Measurements from ENCODE around the gene SLC39A1. TPM values are rescaled to one million over a fixed set of nuclear protein-coding genes. Genes with fewer than 3 reads are reported as not detected.

The SLC39A1 gene
- total and polyA plus RNA-seq, 9 of the 15 experiments (the other 6 are each of a cell fraction or from before 2014, with no cell fraction given): 9.9 to 81.1 (median 62.7) TPM

DNA sequence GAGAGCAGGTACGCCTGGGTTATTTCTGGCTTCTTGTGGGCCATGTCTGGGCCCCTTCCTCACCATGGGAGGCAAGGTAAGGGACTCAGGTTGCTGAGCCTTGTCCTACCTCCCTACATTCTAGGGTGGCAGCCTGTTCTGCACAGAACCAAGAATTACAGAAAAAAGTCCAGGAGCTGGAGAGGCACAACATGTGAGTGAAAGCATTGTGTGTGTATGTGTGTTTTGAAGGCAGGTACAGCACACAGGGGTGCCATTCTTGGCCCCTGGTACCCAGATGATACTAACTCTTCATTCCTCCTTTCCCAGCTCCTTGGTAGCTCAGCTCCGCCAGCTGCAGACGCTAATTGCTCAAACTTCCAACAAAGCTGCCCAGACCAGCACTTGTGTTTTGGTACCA lies 9.7 kb upstream of the SLC39A1 start:
- Histone ChIP-seq H4K20me1 (replicated peaks; ENCODE audit: control insufficient read depth, insufficient read depth, low read length) (no peaks in the 10 kb centered on the region), H2AFZ (ENCODE audit: low read depth, low read length) (no peak overlapping the region), H3K79me2 (ENCODE audit: control insufficient read depth, insufficient read depth, low read length) (peaks cover 32% of the 10 kb centered on the region), H3K4me3 (no peak overlapping the region), H3K9me1 (ENCODE audit: control insufficient read depth, insufficient read depth, low read length) (no peaks in the 10 kb centered on the region), H3K9me3 (replicated peaks; ENCODE audit: control insufficient read depth, insufficient read depth, low read depth, low read length) (no peaks in the 10 kb centered on the region), H3K27me3 (ENCODE audit: control insufficient read depth in 2 of 2, insufficient read depth in 2 of 2, low read length in 2 of 2) (no peaks in the 10 kb centered on the region), H3K4me2 (ENCODE audit: insufficient read depth, low read length) (no peak overlapping the region), H3K36me3 (ENCODE audit: control insufficient read depth, insufficient read depth, low read length) (peaks cover 36% of the 10 kb centered on the region), H3K27ac (ENCODE audit: extremely low read depth, low read depth, low read length) (no peak overlapping the region), H3K9ac (ENCODE audit: insufficient read depth in 1 of 2, low read depth in 2 of 2, low read length in 2 of 2) (no peak overlapping the region; a peak in 1 of 4 replicates), H3K4me1 (replicated peaks in 1 of 2; ENCODE audit: control insufficient read depth in 2 of 2, insufficient read depth in 2 of 2, low read length in 2 of 2) (peaks cover 9 to 14% of the 10 kb centered on the region in 2 experiments)
- no peak for TF ChIP-seq TSC22D4 (tag; IDR thresholded peaks at IDR 0.05)
- peak; percentile 36 for TF ChIP-seq KDM5B (IDR thresholded peaks at IDR 0.05; ENCODE audit: insufficient replicate concordance, low read depth, low read length)
- TF ChIP-seq, protein P1, sequence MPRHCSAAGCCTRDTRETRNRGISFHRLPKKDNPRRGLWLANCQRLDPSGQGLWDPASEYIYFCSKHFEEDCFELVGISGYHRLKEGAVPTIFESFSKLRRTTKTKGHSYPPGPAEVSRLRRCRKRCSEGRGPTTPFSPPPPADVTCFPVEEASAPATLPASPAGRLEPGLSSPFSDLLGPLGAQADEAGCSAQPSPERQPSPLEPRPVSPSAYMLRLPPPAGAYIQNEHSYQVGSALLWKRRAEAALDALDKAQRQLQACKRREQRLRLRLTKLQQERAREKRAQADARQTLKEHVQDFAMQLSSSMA (CRISPR knock-in tag; IDR thresholded peaks at IDR 0.05): 0 out of 2 replicates have a peak, but pooled peaks have one; percentile 25
- peak; percentile 63 for TF ChIP-seq POLR2AphosphoS2 (IDR thresholded peaks at IDR 0.05; ENCODE audit: low read length)
- in situ Hi-C loops (cut with MboI): no loop called here
- DNase-seq (ENCODE audit: extremely low read depth in 1 of 4, low spot score in 3 of 4): no peak
- 97% methylated on average over 3 of the region's 3 CpGs for WGBS (ENCODE audit: insufficient coverage, low coverage, missing lambda C conversion rate)
- no TSS peak for BruUV-seq (replicated peaks)
- no peak for FAIRE-seq
- ChIA-PET CTCF (ENCODE audit: low intra/inter-chr PET ratio) (no interaction called here), POLR2A (interaction anchor here (0.8 to 7.1 kb wide), 5 partner anchors 8 to 18 kb away, joined by 3 to 37 read pairs (median 6); partner anchors contain the start of genes CRTC2, RAB13, RPS27 and SLC39A1)
- ATAC-seq: no peak
- intact Hi-C loops (cut with micrococcal nuclease): no loop called here

DNA sequence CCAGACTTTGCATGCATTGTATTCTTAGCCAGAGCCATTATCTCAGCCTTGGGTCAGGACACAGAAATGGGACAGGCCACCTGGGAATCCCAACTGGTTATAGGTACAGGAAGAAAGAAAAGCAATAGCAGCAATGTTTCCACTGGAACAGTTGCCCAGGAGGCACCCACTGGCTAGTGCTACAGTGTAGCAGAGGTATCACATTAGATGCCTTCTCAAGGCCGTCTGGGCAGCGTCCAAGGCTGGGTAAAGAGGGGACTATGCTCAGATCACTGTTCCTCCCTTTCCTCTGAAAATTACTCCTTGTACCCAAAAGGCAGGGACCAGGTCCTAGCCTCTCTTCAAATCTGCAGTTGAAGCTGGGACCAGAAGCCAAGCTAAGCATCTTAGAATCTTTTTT lies 7.0 kb upstream of the SLC39A1 start:
- Histone ChIP-seq H3K27ac (ENCODE audit: extremely low read depth, low read depth, low read length) (no peak overlapping the region), H3K4me3 (no peak overlapping the region), H3K36me3 (ENCODE audit: control insufficient read depth, insufficient read depth, low read length) (peaks cover 24% of the 10 kb centered on the region), H4K20me1 (replicated peaks; ENCODE audit: control insufficient read depth, insufficient read depth, low read length) (no peaks in the 10 kb centered on the region), H3K9ac (ENCODE audit: insufficient read depth in 1 of 2, low read depth in 2 of 2, low read length in 2 of 2) (no peak overlapping the region), H3K9me3 (replicated peaks; ENCODE audit: control insufficient read depth, insufficient read depth, low read depth, low read length) (no peaks in the 10 kb centered on the region), H2AFZ (ENCODE audit: low read depth, low read length) (no peak overlapping the region), H3K4me1 (replicated peaks in 1 of 2; ENCODE audit: control insufficient read depth in 2 of 2, insufficient read depth in 2 of 2, low read length in 2 of 2) (peaks cover 5 to 7% of the 10 kb centered on the region in 2 experiments; a peak in 4 of 5 replicates), H3K4me2 (ENCODE audit: insufficient read depth, low read length) (no peak overlapping the region), H3K79me2 (ENCODE audit: control insufficient read depth, insufficient read depth, low read length) (peaks cover 23% of the 10 kb centered on the region), H3K9me1 (ENCODE audit: control insufficient read depth, insufficient read depth, low read length) (no peaks in the 10 kb centered on the region), H3K27me3 (ENCODE audit: control insufficient read depth in 2 of 2, insufficient read depth in 2 of 2, low read length in 2 of 2) (no peaks in the 10 kb centered on the region)
- ChIA-PET POLR2A (interaction anchor here (0.6 to 1.2 kb wide), 3 partner anchors 20 to 48 kb away, joined by 3 to 4 read pairs (median 3); partner anchors contain the start of genes GATAD2B and RPS27), CTCF (ENCODE audit: low intra/inter-chr PET ratio) (no interaction called here)
- no peak for ATAC-seq
- in situ Hi-C loops (cut with MboI): no loop called here
- no peak for FAIRE-seq
- no peak for DNase-seq (ENCODE audit: extremely low read depth in 1 of 4, low spot score in 3 of 4)
- 69% methylated on average over 2 of the region's 2 CpGs for WGBS (ENCODE audit: insufficient coverage, low coverage, missing lambda C conversion rate)
- no TSS peak for BruUV-seq (replicated peaks)
- intact Hi-C loops (cut with micrococcal nuclease): no loop called here
- TF ChIP-seq ZNF140 (CRISPR knock-in tag; IDR thresholded peaks at IDR 0.05) (no peak), ZNF124 (CRISPR knock-in tag; IDR thresholded peaks at IDR 0.05) (no peak), ZNF41 (CRISPR knock-in tag; conservative IDR thresholded peaks at IDR 0.05) (no peak), NCOA6 (IDR thresholded peaks at IDR 0.05) (no peak), RBM39 (optimal IDR thresholded peaks at IDR 0.05; ENCODE audit: low read depth, low read length) (no peak), TCF3 (CRISPR knock-in tag; IDR thresholded peaks at IDR 0.05) (no peak), CBFA2T3 (IDR thresholded peaks at IDR 0.05) (no peak), CHD2 (IDR thresholded peaks at IDR 0.05; ENCODE audit: low read depth, low read length) (no peak), TEAD4 (IDR thresholded peaks at IDR 0.05; ENCODE audit: low read length) (no peak), TEAD4 (CRISPR knock-in tag; IDR thresholded peaks at IDR 0.05; ENCODE audit: borderline replicate concordance) (no peak), HNRNPH1 (optimal IDR thresholded peaks at IDR 0.05; ENCODE audit: low read depth, low read length) (no peak), NELFE (IDR thresholded peaks at IDR 0.05; ENCODE audit: insufficient read depth, insufficient read length) (no peak)
- TF ChIP-seq, protein P2, sequence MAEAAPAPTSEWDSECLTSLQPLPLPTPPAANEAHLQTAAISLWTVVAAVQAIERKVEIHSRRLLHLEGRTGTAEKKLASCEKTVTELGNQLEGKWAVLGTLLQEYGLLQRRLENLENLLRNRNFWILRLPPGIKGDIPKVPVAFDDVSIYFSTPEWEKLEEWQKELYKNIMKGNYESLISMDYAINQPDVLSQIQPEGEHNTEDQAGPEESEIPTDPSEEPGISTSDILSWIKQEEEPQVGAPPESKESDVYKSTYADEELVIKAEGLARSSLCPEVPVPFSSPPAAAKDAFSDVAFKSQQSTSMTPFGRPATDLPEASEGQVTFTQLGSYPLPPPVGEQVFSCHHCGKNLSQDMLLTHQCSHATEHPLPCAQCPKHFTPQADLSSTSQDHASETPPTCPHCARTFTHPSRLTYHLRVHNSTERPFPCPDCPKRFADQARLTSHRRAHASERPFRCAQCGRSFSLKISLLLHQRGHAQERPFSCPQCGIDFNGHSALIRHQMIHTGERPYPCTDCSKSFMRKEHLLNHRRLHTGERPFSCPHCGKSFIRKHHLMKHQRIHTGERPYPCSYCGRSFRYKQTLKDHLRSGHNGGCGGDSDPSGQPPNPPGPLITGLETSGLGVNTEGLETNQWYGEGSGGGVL (CRISPR knock-in tag; IDR thresholded peaks at IDR 0.05): no peak
